ENCODE data around the gene CLCN1. TPM values are rescaled to one million over a fixed set of nuclear protein-coding genes. Genes with fewer than 3 reads are reported as not detected.

CLCN1 gene
- total and polyA plus RNA-seq, 10 of the 15 experiments (the other 5 are each of a cell fraction or from before 2014, with no cell fraction given), result 0.30 TPM; not detected in 9

- no peaks in the 10 kb centered on the region for H3K9me3 ChIP-seq (replicated peaks; ENCODE audit: control insufficient read depth, insufficient read depth, low read length)
- POLR2A ChIA-PET, result interaction anchor here (0.8 kb wide), 1 partner anchor 9 kb away, joined by 3 read pairs; no protein-coding TSS in a partner anchor
- TF ChIP-seq RAD21 (IDR thresholded peaks at IDR 0.05; ENCODE audit: insufficient read depth, low read depth, low read length), result no peak
- no peak for TF ChIP-seq ETV6 (conservative IDR thresholded peaks at IDR 0.05 in 1 of 2, IDR thresholded peaks at IDR 0.05 in 1 of 2; ENCODE audit: borderline replicate concordance in 1 of 2, low read depth in 1 of 2)
- H3K4me2 ChIP-seq (ENCODE audit: control insufficient read depth, insufficient read depth), result no peak overlapping the region
- FAIRE-seq, result no peak
- H3K27ac ChIP-seq (ENCODE audit: control insufficient read depth, insufficient read depth), result no peak overlapping the region
- no peaks in the 10 kb centered on the region for H3K79me2 ChIP-seq (ENCODE audit: control insufficient read depth, insufficient read depth, low read length)
- RAD21 ChIA-PET (ENCODE audit: unreplicated experiment), result no interaction called here
- no peaks in the 10 kb centered on the region for H4K20me1 ChIP-seq (ENCODE audit: control insufficient read depth, insufficient read depth)
- 51% methylated on average over 8 of the region's 8 CpGs for WGBS (ENCODE audit: insufficient coverage, insufficient replicate concordance, low lambda C conversion rate, missing lambda C conversion rate)
- no peak overlapping the region for H3K9ac ChIP-seq (ENCODE audit: control insufficient read depth, insufficient read depth, low read length)
- ATAC-seq, result no peak
- H3K4me1 ChIP-seq (ENCODE audit: control insufficient read depth, insufficient read depth, low read length), result no peaks in the 10 kb centered on the region
- SMC1A ChIA-PET (ENCODE audit: uncharacterized antibody, unreplicated experiment), result interaction anchor here (0.7 to 1.0 kb wide), 2 partner anchors 42 to 73 kb away, joined by 3 read pairs; no protein-coding TSS in a partner anchor
- peaks cover 24 to 51% of the 10 kb centered on the region in 2 experiments for H3K36me3 ChIP-seq (ENCODE audit: control insufficient read depth in 2 of 2, insufficient read depth in 2 of 2, low read length in 1 of 2)
- DNase-seq (ENCODE audit: low read depth, low spot score), result no peak
- CTCF ChIA-PET, result interaction anchor here (0.8 to 2.5 kb wide), 6 partner anchors 11 to 68 kb away, joined by 3 to 13 read pairs (median 3); partner anchors contain the start of gene CASP2
- no TSS peak for BruUV-seq (replicated peaks)
- intact Hi-C loops (cut with micrococcal nuclease; ENCODE audit: unreplicated experiment), result no loop called here
- in situ Hi-C loops (cut with MboI), result no loop called here
- H3K4me3 ChIP-seq, result no peak overlapping the region
- no peaks in the 10 kb centered on the region for H3K27me3 ChIP-seq (replicated peaks in 1 of 2; ENCODE audit: control insufficient read depth in 2 of 2, insufficient read depth in 2 of 2, low read length in 1 of 2)
- H2AFZ ChIP-seq (ENCODE audit: control insufficient read depth, low read depth, low read length), result no peak overlapping the region
Measured at GRCh38 chr7:143300959-143301935, 14.7 kb upstream of the CLCN1 start.

GRCh38 chr7:143303733-143304132, 12.2 kb upstream of the CLCN1 start:
- Histone ChIP-seq H3K4me2 (ENCODE audit: control insufficient read depth, insufficient read depth) (no peak overlapping the region), H3K9me3 (replicated peaks; ENCODE audit: control insufficient read depth, insufficient read depth, low read length) (no peaks in the 10 kb centered on the region), H3K27me3 (replicated peaks in 1 of 2; ENCODE audit: control insufficient read depth in 2 of 2, insufficient read depth in 2 of 2, low read length in 1 of 2) (no peaks in the 10 kb centered on the region), H3K4me3 (no peak overlapping the region), H3K79me2 (ENCODE audit: control insufficient read depth, insufficient read depth, low read length) (no peaks in the 10 kb centered on the region), H3K36me3 (ENCODE audit: control insufficient read depth in 2 of 2, insufficient read depth in 2 of 2, low read length in 1 of 2) (peaks cover 24 to 43% of the 10 kb centered on the region in 2 experiments), H3K27ac (ENCODE audit: control insufficient read depth, insufficient read depth) (no peak overlapping the region), H3K9ac (ENCODE audit: control insufficient read depth, insufficient read depth, low read length) (no peak overlapping the region), H3K4me1 (ENCODE audit: control insufficient read depth, insufficient read depth, low read length) (no peaks in the 10 kb centered on the region), H2AFZ (ENCODE audit: control insufficient read depth, low read depth, low read length) (no peak overlapping the region), H4K20me1 (ENCODE audit: control insufficient read depth, insufficient read depth) (no peaks in the 10 kb centered on the region)
- ChIA-PET RAD21 (ENCODE audit: unreplicated experiment) (no interaction called here), CTCF (interaction anchor here (2.4 to 4.1 kb wide), 2 partner anchors 54 to 64 kb away, joined by 7 to 34 read pairs; no protein-coding TSS in a partner anchor), SMC1A (ENCODE audit: uncharacterized antibody, unreplicated experiment) (no interaction called here), POLR2A (no interaction called here)
- DNase-seq (ENCODE audit: low read depth, low spot score), result no peak
- no peak for ATAC-seq
- BruUV-seq (replicated peaks), result no TSS peak
- FAIRE-seq, result no peak
- intact Hi-C loops (cut with micrococcal nuclease; ENCODE audit: unreplicated experiment) (no loop called here), in situ Hi-C loops (cut with MboI) (no loop called here)
- 94% methylated on average over 10 of the region's 10 CpGs for WGBS (ENCODE audit: insufficient coverage, insufficient replicate concordance, low lambda C conversion rate, missing lambda C conversion rate)
- TF ChIP-seq ZBED1 (IDR thresholded peaks at IDR 0.05; ENCODE audit: borderline replicate concordance) (no peak), REST (IDR thresholded peaks at IDR 0.05; ENCODE audit: low read depth, low read length) (no peak), SPI1 (IDR thresholded peaks at IDR 0.05; ENCODE audit: borderline replicate concordance, insufficient read depth, low read depth, low read length) (no peak), NFIC (IDR thresholded peaks at IDR 0.05; ENCODE audit: low read depth, low read length) (no peak), USF2 (IDR thresholded peaks at IDR 0.05; ENCODE audit: borderline replicate concordance, low read depth, low read length) (no peak), NFXL1 (IDR thresholded peaks at IDR 0.05; ENCODE audit: borderline replicate concordance) (no peak), RAD51 (IDR thresholded peaks at IDR 0.05) (no peak), HCFC1 (IDR thresholded peaks at IDR 0.05; ENCODE audit: low read length) (no peak)
